GM10266 (cell line): ENCODE data around the gene NME9.

ENCODE experiments used
- DNase-seq: peaks from one replicate; pipeline ENCODE4 v3.0.0; 2012; ENCODE audit errors: extremely low spot score
- TF ChIP-seq, protein P1 (sequence below): IDR thresholded peaks from 2 replicates; pipeline ENCODE4 v1.5.1; 2012; ENCODE audit warnings: mild to moderate bottlenecking, low read depth; ENCODE audit not compliant: control insufficient read depth, insufficient read depth; ENCODE audit errors: missing control alignments

NME9 gene

DNA sequence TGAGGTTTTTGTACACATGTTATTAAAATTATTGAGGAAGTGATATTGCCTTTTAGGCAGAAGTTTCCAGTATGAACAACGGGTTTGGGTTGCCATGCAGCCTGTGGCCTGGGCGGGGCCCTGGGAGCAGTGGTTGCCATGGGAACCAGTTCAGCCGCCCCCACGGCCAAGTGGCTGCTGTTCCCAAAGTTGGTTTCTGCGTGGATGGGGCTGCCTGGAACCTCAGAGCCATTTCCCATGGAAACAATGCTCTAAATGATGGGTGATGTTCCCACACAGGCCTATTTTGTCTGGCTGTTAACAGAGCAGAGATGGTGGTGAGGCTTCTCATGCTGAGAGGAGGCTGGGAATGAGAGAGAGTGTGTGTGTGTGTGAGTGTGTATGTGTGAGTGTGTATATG is 38.3 kb upstream of the NME9 start:
- TF ChIP-seq, protein P1, sequence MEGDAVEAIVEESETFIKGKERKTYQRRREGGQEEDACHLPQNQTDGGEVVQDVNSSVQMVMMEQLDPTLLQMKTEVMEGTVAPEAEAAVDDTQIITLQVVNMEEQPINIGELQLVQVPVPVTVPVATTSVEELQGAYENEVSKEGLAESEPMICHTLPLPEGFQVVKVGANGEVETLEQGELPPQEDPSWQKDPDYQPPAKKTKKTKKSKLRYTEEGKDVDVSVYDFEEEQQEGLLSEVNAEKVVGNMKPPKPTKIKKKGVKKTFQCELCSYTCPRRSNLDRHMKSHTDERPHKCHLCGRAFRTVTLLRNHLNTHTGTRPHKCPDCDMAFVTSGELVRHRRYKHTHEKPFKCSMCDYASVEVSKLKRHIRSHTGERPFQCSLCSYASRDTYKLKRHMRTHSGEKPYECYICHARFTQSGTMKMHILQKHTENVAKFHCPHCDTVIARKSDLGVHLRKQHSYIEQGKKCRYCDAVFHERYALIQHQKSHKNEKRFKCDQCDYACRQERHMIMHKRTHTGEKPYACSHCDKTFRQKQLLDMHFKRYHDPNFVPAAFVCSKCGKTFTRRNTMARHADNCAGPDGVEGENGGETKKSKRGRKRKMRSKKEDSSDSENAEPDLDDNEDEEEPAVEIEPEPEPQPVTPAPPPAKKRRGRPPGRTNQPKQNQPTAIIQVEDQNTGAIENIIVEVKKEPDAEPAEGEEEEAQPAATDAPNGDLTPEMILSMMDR: no peak
- no peak for DNase-seq

DNA sequence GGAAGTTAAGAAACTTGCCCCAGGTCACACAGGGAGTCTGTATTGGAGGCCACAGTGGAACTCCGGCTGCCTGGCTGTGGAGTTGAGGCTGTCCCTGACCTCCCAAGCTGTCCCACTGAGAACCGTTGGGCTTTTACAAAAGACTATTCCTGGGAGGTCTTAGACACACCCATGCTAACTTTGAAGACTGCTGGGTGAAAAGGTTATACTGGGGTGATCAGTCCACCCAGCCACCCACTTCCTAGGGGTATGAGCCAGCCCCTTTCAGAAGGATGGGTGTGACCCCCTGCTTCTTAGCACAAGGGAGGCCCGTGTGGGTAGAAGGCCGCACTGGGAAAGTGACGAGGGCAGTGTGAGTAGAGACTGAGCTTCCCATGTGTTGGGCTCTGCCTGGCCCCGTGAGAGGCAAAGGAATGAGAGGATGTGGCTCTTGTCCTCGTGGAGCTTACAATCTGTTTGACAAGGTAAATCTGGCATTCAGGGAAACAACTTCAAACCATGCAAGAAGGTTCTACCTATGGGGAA is 37.7 kb upstream of the NME9 start:
- TF ChIP-seq, protein P1: no peak
- DNase-seq: no peak

DNA sequence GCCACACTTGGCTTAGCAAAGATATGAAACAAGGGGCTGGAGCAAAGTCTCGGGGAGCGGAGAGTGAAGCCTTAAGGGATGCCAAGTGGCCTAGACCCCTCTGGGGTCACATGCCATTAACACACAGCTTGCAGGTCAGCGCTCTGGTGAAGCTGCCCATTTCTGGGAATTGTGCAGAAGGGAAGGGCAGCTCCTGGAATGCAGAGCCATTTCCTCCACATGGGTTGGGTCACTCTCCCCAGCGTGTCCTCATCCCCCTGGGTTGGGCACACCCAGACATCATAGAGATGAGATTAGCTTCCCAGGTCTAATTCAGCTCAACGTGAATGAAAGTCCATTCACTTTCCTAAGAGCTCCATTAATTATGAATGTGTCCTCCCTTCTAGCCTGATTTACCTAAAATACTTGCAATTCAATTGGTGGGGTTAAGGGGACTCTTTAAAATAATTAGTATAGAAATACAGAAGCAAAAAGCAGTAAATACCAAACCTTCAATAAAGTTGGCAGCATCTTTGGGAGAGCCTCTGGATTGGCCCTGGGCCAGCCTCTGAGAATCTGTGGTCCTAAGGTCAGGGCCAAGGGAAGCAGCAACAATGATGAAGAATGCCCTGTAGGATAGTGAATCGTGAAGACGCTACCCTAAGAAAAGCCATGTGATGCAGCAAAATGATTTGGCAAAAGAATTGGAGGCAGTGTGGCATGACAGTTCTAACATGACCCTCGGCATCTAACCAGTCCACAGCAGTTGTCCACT is 36.5 kb upstream of the NME9 start:
- TF ChIP-seq, protein P1: no peak
- DNase-seq: no peak

DNA sequence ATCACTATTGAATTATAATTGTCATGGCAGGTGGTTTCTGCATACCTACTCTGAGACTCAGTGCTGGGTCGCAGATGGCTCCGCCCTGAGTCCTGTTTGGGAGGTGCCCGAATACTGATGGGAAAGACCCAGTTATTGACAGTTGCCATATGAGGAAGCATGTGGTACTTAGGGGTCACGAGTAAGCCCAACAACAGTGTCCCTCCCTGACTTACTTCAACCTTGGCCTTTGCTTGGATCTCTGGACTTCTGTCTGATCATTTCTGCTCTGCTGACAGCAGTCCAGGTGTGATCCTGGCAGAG is 35.6 kb upstream of the NME9 start:
- no peak for DNase-seq
- TF ChIP-seq, protein P1: no peak

DNA sequence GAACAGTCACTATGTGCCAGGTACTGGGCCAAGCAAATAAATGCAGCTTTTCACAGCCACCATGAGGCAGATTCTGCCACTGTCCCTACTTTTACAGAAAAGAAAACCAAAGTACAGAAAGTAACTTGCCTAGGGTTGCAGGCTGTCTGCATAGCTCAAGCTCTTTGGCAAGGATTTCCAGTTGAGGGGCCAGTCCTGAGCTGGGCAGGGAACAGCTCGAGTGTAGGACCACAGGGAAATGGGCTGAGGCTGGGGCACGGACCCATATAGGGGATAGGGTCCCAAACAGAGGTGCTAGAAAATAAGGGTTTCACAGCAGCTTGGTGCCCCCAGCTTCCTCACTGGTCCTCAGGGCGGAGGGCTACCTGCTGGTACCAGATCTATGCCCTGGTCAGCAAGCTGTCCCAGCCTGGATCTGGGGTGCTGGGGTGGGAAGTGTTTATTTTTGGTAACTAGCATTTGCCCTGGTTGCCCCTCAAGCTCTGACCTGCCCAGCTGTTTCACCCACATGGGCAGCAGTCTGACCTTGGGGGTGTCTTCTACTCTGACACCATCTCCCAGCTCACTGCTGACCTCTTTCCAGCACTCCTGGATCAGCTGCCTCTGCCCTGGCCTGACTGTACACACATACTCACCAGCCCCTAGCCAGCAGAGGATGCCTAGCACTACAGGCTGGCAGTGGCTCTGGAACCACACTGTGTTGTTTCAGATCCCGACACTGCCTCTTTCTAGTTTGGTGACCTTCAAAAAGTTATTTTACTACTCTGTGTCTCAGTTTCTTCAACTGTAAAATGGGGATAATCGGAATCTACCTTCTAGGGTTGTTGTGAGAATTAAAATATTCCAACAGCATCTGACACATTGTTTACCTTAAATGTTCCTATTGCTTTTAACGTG is 35.0 kb upstream of the NME9 start:
- TF ChIP-seq, protein P1: no peak
- DNase-seq: no peak

DNA sequence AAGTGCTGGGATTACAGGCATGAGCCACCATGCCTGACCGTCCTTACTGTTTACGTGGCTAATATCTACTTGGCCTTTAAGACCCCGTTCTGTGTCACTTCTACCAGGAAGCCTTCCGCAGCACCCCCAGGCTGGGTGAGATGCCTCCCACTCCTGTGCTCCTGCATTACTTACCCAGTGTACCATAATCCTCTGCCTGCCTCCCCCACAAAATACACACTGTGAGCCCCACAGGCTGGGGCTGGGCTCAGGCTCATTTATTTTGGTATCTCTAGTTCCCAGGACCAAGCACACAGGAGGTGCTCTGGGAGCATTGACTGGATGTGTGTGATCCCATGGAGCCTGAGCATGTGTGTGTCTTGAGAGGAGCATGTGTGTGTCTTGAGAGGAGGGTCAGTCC is 33.7 kb upstream of the NME9 start:
- TF ChIP-seq, protein P1: no peak
- DNase-seq: no peak

DNA sequence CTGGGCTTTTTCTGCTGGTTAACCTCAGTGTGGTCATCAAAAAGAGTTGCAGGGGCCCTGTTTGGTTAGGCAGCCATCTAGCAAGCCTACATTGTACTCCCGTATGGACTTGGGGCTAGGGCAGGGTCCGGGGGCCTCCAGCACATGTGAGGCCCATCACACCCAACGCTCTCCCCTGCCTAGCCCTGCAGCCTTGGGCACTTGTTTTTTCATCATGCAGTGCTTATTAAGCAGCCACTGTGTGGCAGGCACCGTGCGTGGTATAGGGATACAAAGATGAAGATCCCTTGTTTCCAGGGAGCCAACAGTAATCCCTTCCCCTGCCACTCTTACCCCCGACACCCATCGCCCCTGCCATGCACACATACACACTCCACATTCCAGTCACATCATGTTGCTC is 32.9 kb upstream of the NME9 start:
- no peak for DNase-seq
- TF ChIP-seq, protein P1: no peak
